Mesenchymal stem cell (in vitro differentiated cells and primary cell): Measurements from ENCODE around the gene SAFB2.

ENCODE experiments used
- DNase-seq: peaks from one replicate; pipeline ENCODE4 v3.0.0-alpha.2; 2013
- H2AFZ ChIP-seq: one replicate; pipeline ENCODE4 v1.6.1; 2013; ENCODE audit warnings: low read depth, mild to moderate bottlenecking, control low read depth, inconsistent platforms, low read length, moderate library complexity
- H2AK5ac ChIP-seq: 2 replicates; pipeline ENCODE4 v1.6.1; 2013; ENCODE audit warnings: low read length, moderate library complexity, mild to moderate bottlenecking, inconsistent platforms; ENCODE audit not compliant: severe bottlenecking
- H2BK120ac ChIP-seq: one replicate; pipeline ENCODE4 v1.6.1; 2013; ENCODE audit warnings: low read depth, mild to moderate bottlenecking, inconsistent platforms, low read length, moderate library complexity
- H2BK12ac ChIP-seq, 2 experiments: one replicate each; pipeline ENCODE4 v1.6.1; 2013; ENCODE audit warnings: inconsistent platforms in 2 of 2, low read length in 2 of 2, mild to moderate bottlenecking in 2 of 2, moderate library complexity in 2 of 2, control low read depth in 1 of 2
- H2BK15ac ChIP-seq: one replicate; pipeline ENCODE4 v1.6.1; 2013; ENCODE audit warnings: mild to moderate bottlenecking, low read depth, inconsistent platforms; ENCODE audit not compliant: poor library complexity, severe bottlenecking
- H2BK5ac ChIP-seq: 2 replicates; pipeline ENCODE4 v1.6.1; 2013; ENCODE audit warnings: low read depth, mild to moderate bottlenecking, low read length, control low read depth, inconsistent platforms; ENCODE audit not compliant: poor library complexity, severe bottlenecking
- H3K14ac ChIP-seq, 2 experiments: one replicate each; pipeline ENCODE4 v1.6.1; 2013; ENCODE audit warnings: inconsistent platforms in 2 of 2, low read length in 2 of 2, control low read depth in 1 of 2, mild to moderate bottlenecking in 1 of 2, moderate library complexity in 1 of 2
- H3K18ac ChIP-seq, 2 experiments: one replicate each; pipeline ENCODE4 v1.6.1; 2013; ENCODE audit warnings: inconsistent platforms in 2 of 2, low read length in 2 of 2, control low read depth in 1 of 2, low read depth in 1 of 2, mild to moderate bottlenecking in 1 of 2
- H3K23ac ChIP-seq, 2 experiments: one replicate each; pipeline ENCODE4 v1.6.1; 2013; ENCODE audit warnings: inconsistent platforms in 2 of 2, low read length in 2 of 2, mild to moderate bottlenecking in 2 of 2, moderate library complexity in 2 of 2, control low read depth in 1 of 2
- H3K27ac ChIP-seq: 2 replicates; pipeline ENCODE4 v1.5.1; 2013; ENCODE audit warnings: mild to moderate bottlenecking, moderate library complexity, low read length, control low read depth, inconsistent platforms; ENCODE audit not compliant: poor library complexity, severe bottlenecking
- H3K27me3 ChIP-seq, 2 experiments: 2 replicates each; pipeline versions ENCODE4 v1.6.1 to v1.7.0; 2013; ENCODE audit warnings: low read length in 2 of 2, mild to moderate bottlenecking in 2 of 2, moderate library complexity in 2 of 2, control low read depth in 1 of 2, inconsistent platforms in 1 of 2; ENCODE audit not compliant: control insufficient read depth in 1 of 2, insufficient read depth in 1 of 2
- H3K36me3 ChIP-seq, 2 experiments: 2 replicates each; pipeline versions ENCODE4 v1.6.1 to v1.7.0; 2013; ENCODE audit warnings: low read length in 2 of 2, control low read depth in 1 of 2, inconsistent platforms in 1 of 2, low read depth in 1 of 2, mild to moderate bottlenecking in 1 of 2; ENCODE audit not compliant: insufficient read depth in 2 of 2, control insufficient read depth in 1 of 2
- H3K4ac ChIP-seq, 2 experiments: one replicate each; pipeline ENCODE4 v1.6.1; 2013; ENCODE audit warnings: inconsistent platforms in 2 of 2, low read length in 2 of 2, mild to moderate bottlenecking in 2 of 2, moderate library complexity in 2 of 2, control low read depth in 1 of 2, low read depth in 1 of 2
- H3K4me1 ChIP-seq: 2 replicates; pipeline ENCODE4 v1.6.1; 2013; ENCODE audit warnings: low read depth, low read length, control low read depth; ENCODE audit not compliant: control insufficient read depth, insufficient read depth
- H3K4me2 ChIP-seq: 2 replicates; pipeline ENCODE4 v1.6.1; 2013; ENCODE audit warnings: low read length, mild to moderate bottlenecking, inconsistent platforms; ENCODE audit not compliant: poor library complexity, severe bottlenecking
- H3K4me3 ChIP-seq, 2 experiments: 2 replicates each; pipeline versions ENCODE4 v1.5.1 to v1.7.0; 2013; ENCODE audit warnings: low read length in 2 of 2, mild to moderate bottlenecking in 2 of 2, control low read depth in 1 of 2, low read depth in 1 of 2; ENCODE audit not compliant: insufficient read depth in 1 of 2
- H3K79me1 ChIP-seq: replicated peaks from 2 replicates; pipeline ENCODE4 v1.6.1; 2013; ENCODE audit warnings: mild to moderate bottlenecking, control low read depth, low read length, inconsistent platforms; ENCODE audit not compliant: poor library complexity, severe bottlenecking
- H3K9ac ChIP-seq: 2 replicates; pipeline ENCODE4 v1.7.0; 2013; ENCODE audit warnings: mild to moderate bottlenecking, low read length, moderate library complexity
- H3K9me3 ChIP-seq: 2 replicates; pipeline ENCODE4 v1.7.0; 2013; ENCODE audit warnings: mild to moderate bottlenecking, low read length; ENCODE audit not compliant: control insufficient read depth
- H4K8ac ChIP-seq: one replicate; pipeline ENCODE4 v1.6.1; 2013; ENCODE audit warnings: inconsistent platforms, mild to moderate bottlenecking, low read length, moderate library complexity
- H4K91ac ChIP-seq: one replicate; pipeline ENCODE4 v1.6.1; 2013; ENCODE audit warnings: mild to moderate bottlenecking, low read length, inconsistent platforms
- WGBS: methylation state at CpG from one replicate; pipeline ENCODE4 v1.1.7; 2013; ENCODE audit warnings: mixed read lengths; 5-methylcytosine and 5-hydroxymethylcytosine counted together

The SAFB2 gene

DNA sequence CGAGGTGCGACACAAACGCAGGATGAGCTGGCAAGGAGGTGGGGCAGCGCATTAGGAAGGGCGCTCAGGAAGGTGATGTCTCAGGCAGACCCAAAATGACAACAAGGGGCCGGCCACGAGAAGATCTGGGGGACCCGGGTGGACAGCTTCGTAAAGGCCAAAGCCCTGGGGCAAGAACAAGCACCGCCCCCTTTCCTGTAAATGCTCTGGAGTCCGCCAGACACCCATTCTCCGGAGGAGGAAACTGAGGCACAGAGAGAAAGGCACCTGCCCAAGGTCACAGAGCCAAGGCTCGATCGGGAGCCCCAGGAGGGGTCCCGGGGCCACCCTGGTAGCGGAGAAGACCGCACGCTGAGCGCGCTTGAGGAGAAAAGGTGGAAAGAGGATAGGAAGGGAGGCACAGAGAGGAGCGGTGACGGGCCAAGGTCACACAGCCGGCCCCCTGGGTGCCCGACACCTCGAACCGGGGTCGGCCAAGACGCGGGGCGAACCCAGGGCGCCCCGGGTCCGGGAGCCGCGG lies 571 bp downstream of the SAFB2 start:
- H3K36me3 ChIP-seq = peaks cover 22 to 58% of the 10 kb centered on the region in 2 experiments
- peak overlapping the region; percentile 30 for H2BK120ac ChIP-seq
- no peak for DNase-seq
- H3K9ac ChIP-seq = peak overlapping the region; percentile 93
- no peaks in the 10 kb centered on the region for H3K9me3 ChIP-seq
- peak overlapping the region; percentile 80 to 98 for H3K23ac ChIP-seq
- H3K27ac ChIP-seq = no peak overlapping the region
- peak overlapping the region; percentile 88 to 96 for H3K18ac ChIP-seq
- peak overlapping the region; percentile 46 to 95 for H3K4ac ChIP-seq
- no peaks in the 10 kb centered on the region for H3K27me3 ChIP-seq
- H2AK5ac ChIP-seq = no peak overlapping the region
- H2BK5ac ChIP-seq = no peak overlapping the region
- H3K4me2 ChIP-seq = peak overlapping the region; percentile 62
- H2AFZ ChIP-seq = peak overlapping the region; percentile 86
- peaks cover 13% of the 10 kb centered on the region for H3K4me1 ChIP-seq
- H4K91ac ChIP-seq = peak overlapping the region; percentile 87
- peaks cover 5% of the 10 kb centered on the region for H3K79me1 ChIP-seq
- no peak overlapping the region for H2BK12ac ChIP-seq
- H3K4me3 ChIP-seq = peak overlapping the region; percentile 96 to 98
- peak overlapping the region; percentile 60 for H4K8ac ChIP-seq
- under 1% methylated on average over 35 of the region's 35 CpGs for WGBS
- H2BK15ac ChIP-seq = no peak overlapping the region
- H3K14ac ChIP-seq = peak overlapping the region in 1 of 2 experiments; percentile 96

GRCh38 chr19:5621311-5621944 lies 1.1 kb downstream of the SAFB2 start:
- no peak overlapping the region for H4K91ac ChIP-seq
- no peak overlapping the region for H3K27ac ChIP-seq

DNA sequence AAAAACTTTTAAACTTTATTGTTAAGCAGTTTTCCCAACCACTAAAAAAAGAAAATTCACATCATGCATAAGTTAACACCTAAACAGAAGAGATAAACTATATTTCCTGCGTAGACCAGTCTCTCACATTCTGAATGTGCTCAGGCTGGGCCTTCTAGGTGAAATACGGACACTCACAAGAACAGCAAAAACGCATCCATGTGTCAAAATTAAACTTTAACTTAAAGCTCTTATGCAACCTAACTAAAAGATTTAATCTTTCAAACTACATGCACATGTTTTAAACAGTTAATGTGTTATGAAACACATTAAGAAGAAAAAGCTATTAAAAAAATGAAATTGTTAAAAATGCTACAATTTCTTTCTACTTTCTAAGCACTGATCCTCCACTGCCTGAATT lies 2.6 kb downstream of the SAFB2 start:
- no peak overlapping the region for H2BK15ac ChIP-seq
- H2BK12ac ChIP-seq = no peak overlapping the region
- no peak overlapping the region for H2BK5ac ChIP-seq
- no peak for DNase-seq
- H4K91ac ChIP-seq = no peak overlapping the region
- H3K9ac ChIP-seq = peak overlapping the region; percentile 93
- no peak overlapping the region for H3K14ac ChIP-seq
- no peak overlapping the region for H3K18ac ChIP-seq
- no peaks in the 10 kb centered on the region for H3K27me3 ChIP-seq
- 98% methylated on average over 3 of the region's 3 CpGs for WGBS
- H4K8ac ChIP-seq = no peak overlapping the region
- no peaks in the 10 kb centered on the region for H3K9me3 ChIP-seq
- H3K4me1 ChIP-seq = peaks cover 12% of the 10 kb centered on the region
- no peak overlapping the region for H3K4me2 ChIP-seq
- no peak overlapping the region for H3K23ac ChIP-seq
- H3K36me3 ChIP-seq = peaks cover 23 to 53% of the 10 kb centered on the region in 2 experiments
- no peak overlapping the region for H3K4ac ChIP-seq
- H2AK5ac ChIP-seq = no peak overlapping the region
- H3K27ac ChIP-seq = no peak overlapping the region
- no peak overlapping the region for H2BK120ac ChIP-seq
- H3K79me1 ChIP-seq = peaks cover 15% of the 10 kb centered on the region
- no peak overlapping the region for H2AFZ ChIP-seq
- peak overlapping the region in 1 of 2 experiments; percentile 98 for H3K4me3 ChIP-seq

More at GRCh38 chr19:5621311-5621944, 1.1 kb downstream of the SAFB2 start:
- H3K4me3 ChIP-seq = peak overlapping the region; percentile 96 to 98
- H3K23ac ChIP-seq = no peak overlapping the region
- no peaks in the 10 kb centered on the region for H3K27me3 ChIP-seq
- no peak for DNase-seq
- H3K4ac ChIP-seq = no peak overlapping the region
- no peak overlapping the region for H2BK15ac ChIP-seq
- H3K9ac ChIP-seq = peak overlapping the region; percentile 93
- H2BK5ac ChIP-seq = no peak overlapping the region
- H3K79me1 ChIP-seq = peaks cover 5% of the 10 kb centered on the region
- H2AFZ ChIP-seq = no peak overlapping the region
- no peak overlapping the region for H2BK120ac ChIP-seq
- peaks cover 17 to 53% of the 10 kb centered on the region in 2 experiments for H3K36me3 ChIP-seq
- WGBS = 79% methylated on average over 13 of the region's 14 CpGs
- H3K4me2 ChIP-seq = peak overlapping the region; percentile 62
- no peak overlapping the region for H4K8ac ChIP-seq
- H2AK5ac ChIP-seq = no peak overlapping the region
- H3K18ac ChIP-seq = peak overlapping the region in 1 of 2 experiments; percentile 55
- no peak overlapping the region for H3K14ac ChIP-seq
- H3K4me1 ChIP-seq = peaks cover 11% of the 10 kb centered on the region
- no peak overlapping the region for H2BK12ac ChIP-seq
- no peaks in the 10 kb centered on the region for H3K9me3 ChIP-seq

DNA sequence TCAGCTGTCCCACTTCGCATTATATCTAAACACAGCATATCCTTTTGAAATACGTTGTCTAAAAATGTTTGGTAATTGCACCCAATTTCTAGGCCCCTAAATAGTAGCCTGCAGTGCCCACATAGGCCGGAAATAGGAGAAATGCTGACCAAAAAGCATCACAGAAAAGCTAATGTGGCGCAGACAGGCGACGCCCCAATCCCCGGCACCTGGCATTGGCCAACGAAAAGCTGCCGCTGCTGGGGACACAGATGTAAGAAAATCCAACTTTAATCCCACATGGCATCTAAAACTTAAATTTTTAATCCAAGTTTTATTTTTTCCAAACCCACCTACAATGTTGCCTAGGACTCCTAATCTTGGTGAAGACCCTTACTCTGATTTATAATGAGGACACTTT lies 4.0 kb downstream of the SAFB2 start:
- no peak overlapping the region for H4K8ac ChIP-seq
- no peak overlapping the region for H3K14ac ChIP-seq
- H2BK5ac ChIP-seq = no peak overlapping the region
- peaks cover 28 to 65% of the 10 kb centered on the region in 2 experiments for H3K36me3 ChIP-seq
- H3K4ac ChIP-seq = no peak overlapping the region
- H3K4me2 ChIP-seq = no peak overlapping the region
- WGBS = 97% methylated on average over 9 of the region's 9 CpGs
- no peak overlapping the region for H3K4me3 ChIP-seq
- H3K9ac ChIP-seq = no peak overlapping the region
- DNase-seq = no peak
- H3K27me3 ChIP-seq = no peaks in the 10 kb centered on the region
- no peak overlapping the region for H3K18ac ChIP-seq
- no peak overlapping the region for H3K23ac ChIP-seq
- no peak overlapping the region for H3K27ac ChIP-seq
- no peak overlapping the region for H2BK12ac ChIP-seq
- H2AK5ac ChIP-seq = no peak overlapping the region
- H3K4me1 ChIP-seq = peaks cover 9% of the 10 kb centered on the region
- H3K79me1 ChIP-seq = peaks cover 22% of the 10 kb centered on the region
- H2BK15ac ChIP-seq = no peak overlapping the region
- H3K9me3 ChIP-seq = no peaks in the 10 kb centered on the region
- H2AFZ ChIP-seq = no peak overlapping the region
- no peak overlapping the region for H2BK120ac ChIP-seq
- H4K91ac ChIP-seq = no peak overlapping the region
